Type B pancreatic cell (in vitro differentiated cells): ENCODE measurements around the gene ATP4B. TPM values are rescaled to one million over a fixed set of nuclear protein-coding genes. Genes with fewer than 3 reads are reported as not detected.

ENCODE experiments used
- DNase-seq: peaks from one replicate; pipeline ENCODE4 v3.0.0; 2021; ENCODE audit warnings: mixed read lengths; ENCODE audit not compliant: unreplicated experiment; ENCODE audit errors: extremely low spot score
- H3K27ac Mint-ChIP-seq: 2 replicates; pipeline ENCODE4 v1.8.0; 2021; ENCODE audit warnings: mild to moderate bottlenecking, mixed read lengths
- H3K27me3 Mint-ChIP-seq: 2 replicates; pipeline ENCODE4 v1.8.0; 2021; ENCODE audit warnings: mixed read lengths
- H3K36me3 Mint-ChIP-seq: 2 replicates; pipeline ENCODE4 v1.8.0; 2021; ENCODE audit warnings: mixed read lengths
- H3K4me1 Mint-ChIP-seq: one replicate; pipeline ENCODE4 v1.8.0; 2021; ENCODE audit warnings: mixed read lengths; ENCODE audit not compliant: unreplicated experiment
- H3K4me3 Mint-ChIP-seq: 2 replicates; pipeline ENCODE4 v1.8.0; 2021; ENCODE audit warnings: mild to moderate bottlenecking, mixed read lengths
- H3K9me3 Mint-ChIP-seq: 2 replicates; pipeline ENCODE4 v1.8.0; 2021; ENCODE audit warnings: mixed read lengths
- CTCF ChIP-seq: fragments of 200-600 bp; sonication (generic); conservative IDR thresholded peaks from 2 replicates; pipeline ENCODE4 v1.5.0; 2021; ENCODE audit warnings: antibody characterized with exemption, mild to moderate bottlenecking
- total RNA-seq: library from RNA; stranded (reverse); gene quantifications from 2 replicates; pipeline ENCODE4 v1.2.1, GENCODE V29; 2021; ENCODE audit warnings: low replicate concordance

Gene ATP4B
- total RNA-seq, 1 donor from 2014 or later = 26.7 TPM

- H3K9me3 Mint-ChIP-seq = no peaks in the 10 kb centered on the region
- H3K27ac Mint-ChIP-seq = no peak overlapping the region
- no peak for TF ChIP-seq CTCF
- H3K36me3 Mint-ChIP-seq = peaks cover 16% of the 10 kb centered on the region
- no peaks in the 10 kb centered on the region for H3K27me3 Mint-ChIP-seq
- DNase-seq = no peak
- peaks cover 9% of the 10 kb centered on the region for H3K4me1 Mint-ChIP-seq
- no peak overlapping the region for H3K4me3 Mint-ChIP-seq
These were observed 37.8 kb downstream of the ATP4B start for GRCh38 chr13:113620036-113620796.

GRCh38 chr13:113618455-113618854 is 39.5 kb downstream of the ATP4B start:
- Mint-ChIP-seq H3K4me1 (peaks cover 9% of the 10 kb centered on the region), H3K36me3 (peaks cover 16% of the 10 kb centered on the region), H3K9me3 (no peaks in the 10 kb centered on the region), H3K27ac (no peak overlapping the region), H3K4me3 (no peak overlapping the region), H3K27me3 (no peaks in the 10 kb centered on the region)
- DNase-seq = no peak
- TF ChIP-seq CTCF = no peak

- Mint-ChIP-seq H3K27ac (no peak overlapping the region), H3K36me3 (peaks cover 13% of the 10 kb centered on the region), H3K4me1 (peaks cover 9% of the 10 kb centered on the region), H3K4me3 (no peak overlapping the region), H3K9me3 (no peaks in the 10 kb centered on the region), H3K27me3 (no peaks in the 10 kb centered on the region)
- TF ChIP-seq CTCF = no peak
- no peak for DNase-seq
These were observed 40.0 kb downstream of the ATP4B start for GRCh38 chr13:113617961-113618360.

- TF ChIP-seq CTCF = no peak
- peak overlapping the region; percentile 38 for H3K4me3 Mint-ChIP-seq
- peaks cover 13% of the 10 kb centered on the region for H3K36me3 Mint-ChIP-seq
- DNase-seq = no peak
- peak overlapping the region; percentile 71 for H3K27ac Mint-ChIP-seq
- peaks cover 9% of the 10 kb centered on the region for H3K4me1 Mint-ChIP-seq
- no peaks in the 10 kb centered on the region for H3K9me3 Mint-ChIP-seq
- H3K27me3 Mint-ChIP-seq = no peaks in the 10 kb centered on the region
These were observed 40.8 kb downstream of the ATP4B start for GRCh38 chr13:113616991-113617749.

GRCh38 chr13:113616281-113616906 is 41.6 kb downstream of the ATP4B start:
- Mint-ChIP-seq H3K36me3 (peaks cover 15% of the 10 kb centered on the region), H3K27me3 (no peaks in the 10 kb centered on the region), H3K9me3 (no peaks in the 10 kb centered on the region), H3K4me1 (peaks cover 9% of the 10 kb centered on the region), H3K27ac (peak overlapping the region; percentile 71), H3K4me3 (peak overlapping the region; percentile 38)
- TF ChIP-seq CTCF = no peak
- DNase-seq = no peak
